Trophoblast cell (in vitro differentiated cells and primary cell): ENCODE results near the gene LBX2.

Experiments
- DNase-seq, 2 donors: peaks; one replicate each; pipeline ENCODE4 v3.0.0-alpha.2; 2016
- H2AFZ ChIP-seq: 2 replicates; pipeline ENCODE4 v1.6.1; 2013; ENCODE audit warnings: low read length, moderate library complexity, mild to moderate bottlenecking; ENCODE audit not compliant: insufficient read depth, poor library complexity
- H2AK5ac ChIP-seq: 2 replicates; pipeline ENCODE4 v1.6.1; 2013; ENCODE audit warnings: mild to moderate bottlenecking, low read length
- H2BK120ac ChIP-seq: 2 replicates; pipeline ENCODE4 v1.6.1; 2013; ENCODE audit warnings: low read length, mild to moderate bottlenecking, moderate library complexity; ENCODE audit not compliant: insufficient read depth, poor library complexity
- H2BK12ac ChIP-seq: 2 replicates; pipeline ENCODE4 v1.6.1; 2013; ENCODE audit warnings: mild to moderate bottlenecking, low read length, moderate library complexity
- H2BK5ac ChIP-seq: 2 replicates; pipeline ENCODE4 v1.6.1; 2013; ENCODE audit warnings: low read length, low read depth, moderate library complexity, mild to moderate bottlenecking; ENCODE audit not compliant: poor library complexity
- H3K14ac ChIP-seq: 2 replicates; pipeline ENCODE4 v1.6.1; 2013; ENCODE audit warnings: mild to moderate bottlenecking, low read length
- H3K18ac ChIP-seq: 2 replicates; pipeline ENCODE4 v1.6.1; 2013; ENCODE audit warnings: mild to moderate bottlenecking, low read length
- H3K23ac ChIP-seq: 2 replicates; pipeline ENCODE4 v1.6.1; 2013; ENCODE audit warnings: low read length
- H3K27ac ChIP-seq: 2 replicates; pipeline ENCODE4 v1.5.1; 2013; ENCODE audit warnings: low read depth, mild to moderate bottlenecking, inconsistent platforms, low read length, moderate library complexity
- H3K27me3 ChIP-seq: 2 replicates; pipeline ENCODE4 v1.6.1; 2013; ENCODE audit warnings: inconsistent platforms, mild to moderate bottlenecking, low read length, moderate library complexity; ENCODE audit not compliant: insufficient read depth
- H3K36me3 ChIP-seq, 2 experiments: 1 replicate in 1 of 2; 2 replicates in 1 of 2; pipeline ENCODE4 v1.6.1; 2013; ENCODE audit warnings: low read length in 2 of 2, mild to moderate bottlenecking in 2 of 2, moderate library complexity in 1 of 2; ENCODE audit not compliant: insufficient read depth in 2 of 2, control insufficient read depth in 1 of 2
- H3K4ac ChIP-seq: 2 replicates; pipeline ENCODE4 v1.6.1; 2013; ENCODE audit warnings: low read depth, mild to moderate bottlenecking, low read length, moderate library complexity
- H3K4me1 ChIP-seq, 2 experiments: 1 replicate in 1 of 2; 2 replicates in 1 of 2; pipeline ENCODE4 v1.6.1; 2013; ENCODE audit warnings: low read length in 2 of 2, mild to moderate bottlenecking in 2 of 2, moderate library complexity in 1 of 2; ENCODE audit not compliant: insufficient read depth in 2 of 2, control insufficient read depth in 1 of 2
- H3K4me2 ChIP-seq: 2 replicates; pipeline ENCODE4 v1.6.1; 2013; ENCODE audit warnings: inconsistent platforms, mild to moderate bottlenecking, low read length, moderate library complexity
- H3K4me3 ChIP-seq: 2 replicates; pipeline ENCODE4 v1.5.1; 2013; ENCODE audit warnings: mild to moderate bottlenecking, low read depth, low read length, inconsistent platforms
- H3K79me1 ChIP-seq: one replicate; pipeline ENCODE4 v1.6.1; 2013; ENCODE audit warnings: low read length
- H3K79me2 ChIP-seq: 2 replicates; pipeline ENCODE4 v1.6.1; 2013; ENCODE audit warnings: low read length, mild to moderate bottlenecking; ENCODE audit not compliant: control insufficient read depth, insufficient read depth, poor library complexity
- H3K9ac ChIP-seq: 2 replicates; pipeline ENCODE4 v1.6.1; 2013; ENCODE audit warnings: mild to moderate bottlenecking, low read length
- H3K9me3 ChIP-seq: 2 replicates; pipeline ENCODE4 v1.6.1; 2013; ENCODE audit warnings: low read depth, mild to moderate bottlenecking, control low read depth, inconsistent platforms, low read length; ENCODE audit not compliant: insufficient read depth
- H4K12ac ChIP-seq: 2 replicates; pipeline ENCODE4 v1.6.1; 2013; ENCODE audit warnings: low read depth, mild to moderate bottlenecking, low read length, moderate library complexity
- H4K8ac ChIP-seq: 2 replicates; pipeline ENCODE4 v1.6.1; 2013; ENCODE audit warnings: low read depth, mild to moderate bottlenecking, low read length, moderate library complexity
- H4K91ac ChIP-seq: one replicate; pipeline ENCODE4 v1.6.1; 2013; ENCODE audit warnings: low read depth, mild to moderate bottlenecking, low read length, moderate library complexity
- WGBS: extraction: QIAGEN DNeasy Blood & Tissue Kit; methylation state at CpG from one replicate; pipeline ENCODE4 v1.1.7; 2013; ENCODE audit warnings: missing lambda C conversion rate; ENCODE audit not compliant: insufficient read length, insufficient coverage; ENCODE audit errors: extremely low coverage; 5-methylcytosine and 5-hydroxymethylcytosine counted together

Gene LBX2

DNA sequence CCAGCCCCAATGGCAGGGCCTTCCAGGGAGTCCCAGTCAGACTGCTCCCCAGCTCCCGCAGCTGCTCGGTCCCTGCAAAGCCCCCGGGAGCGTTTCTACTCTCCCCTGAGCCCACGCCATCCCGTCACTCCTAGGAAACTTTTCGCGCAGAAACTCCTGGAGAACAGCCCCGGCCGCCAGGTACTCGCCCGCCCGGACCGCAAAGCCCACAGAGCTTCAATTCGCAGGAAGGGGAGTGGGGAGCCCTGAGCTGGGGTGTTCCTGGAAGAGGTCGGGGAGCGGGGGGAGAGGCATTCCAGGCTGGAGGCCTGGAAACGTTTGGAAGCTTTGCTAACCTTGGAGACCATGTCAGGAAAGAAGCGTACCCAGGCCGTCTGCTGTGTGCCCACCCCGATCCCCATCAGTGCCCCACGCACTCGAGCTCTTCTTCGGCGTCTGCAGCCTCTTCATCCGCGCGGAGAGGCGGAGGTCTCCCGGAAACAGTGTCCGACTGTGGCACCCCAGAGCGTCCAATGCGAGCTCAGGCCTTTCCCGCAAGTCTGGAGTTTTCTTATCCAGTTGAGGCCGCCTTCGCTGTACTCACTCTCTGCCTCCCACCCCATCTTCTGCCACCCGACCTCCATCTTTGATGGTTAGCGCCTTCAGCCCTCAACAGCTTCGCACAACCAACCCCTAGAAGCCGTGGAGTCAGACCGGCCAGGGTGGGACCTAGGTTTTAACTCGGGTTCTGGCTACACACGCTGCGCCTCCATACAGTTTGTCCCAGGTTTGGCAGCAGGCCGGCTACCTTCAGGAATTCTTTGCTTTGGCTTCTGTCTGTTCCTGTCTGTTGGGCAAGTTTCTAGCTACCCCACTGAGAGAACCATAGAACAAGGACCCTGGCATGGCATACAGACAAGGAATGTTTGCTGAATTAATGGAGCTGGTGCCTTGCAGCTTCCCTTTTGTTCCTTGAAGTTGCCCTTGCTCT lies 4.4 kb upstream of the LBX2 start:
- H3K18ac ChIP-seq, result peak overlapping the region; percentile 28
- H2BK120ac ChIP-seq, result peak overlapping the region; percentile 70
- H3K36me3 ChIP-seq, result peaks cover 8 to 11% of the 10 kb centered on the region in 2 experiments
- peaks cover 51% of the 10 kb centered on the region for H3K27me3 ChIP-seq
- H3K9ac ChIP-seq, result no peak overlapping the region
- peak overlapping the region; percentile 86 for H4K12ac ChIP-seq
- no CpG with 5 or more reads among the region's 45 CpGs for WGBS
- H3K4me2 ChIP-seq, result peak overlapping the region; percentile 87
- H3K4ac ChIP-seq, result peak overlapping the region; percentile 71
- H4K91ac ChIP-seq, result peak overlapping the region; percentile 81
- H3K79me1 ChIP-seq, result peaks cover 28% of the 10 kb centered on the region
- H2AK5ac ChIP-seq, result peak overlapping the region; percentile 42
- peaks cover 16% of the 10 kb centered on the region for H3K79me2 ChIP-seq
- no peak for DNase-seq
- no peak overlapping the region for H3K27ac ChIP-seq
- H2BK5ac ChIP-seq, result no peak overlapping the region
- H2AFZ ChIP-seq, result peak overlapping the region; percentile 30
- peaks cover 2% of the 10 kb centered on the region for H3K9me3 ChIP-seq
- H3K14ac ChIP-seq, result peak overlapping the region; percentile 86
- peak overlapping the region; percentile 4 for H3K4me3 ChIP-seq
- H4K8ac ChIP-seq, result peak overlapping the region; percentile 94
- H2BK12ac ChIP-seq, result no peak overlapping the region
- H3K4me1 ChIP-seq, result peaks cover 23 to 28% of the 10 kb centered on the region in 2 experiments
- H3K23ac ChIP-seq, result no peak overlapping the region

- Histone ChIP-seq H4K12ac (peak overlapping the region; percentile 92), H3K23ac (no peak overlapping the region), H3K4ac (peak overlapping the region; percentile 71), H2BK120ac (peak overlapping the region; percentile 70), H2AFZ (peak overlapping the region; percentile 61), H3K79me2 (peaks cover 14% of the 10 kb centered on the region), H3K18ac (peak overlapping the region; percentile 58), H2BK12ac (peak overlapping the region; percentile 10), H3K27me3 (peaks cover 60% of the 10 kb centered on the region), H2BK5ac (peak overlapping the region; percentile 4), H3K9ac (no peak overlapping the region), H3K14ac (peak overlapping the region; percentile 86), H3K27ac (no peak overlapping the region), H3K79me1 (peaks cover 29% of the 10 kb centered on the region), H3K4me3 (peak overlapping the region; percentile 68), H2AK5ac (peak overlapping the region; percentile 15), H4K91ac (peak overlapping the region; percentile 81), H3K4me2 (peak overlapping the region; percentile 87), H4K8ac (peak overlapping the region; percentile 94), H3K4me1 (peaks cover 32 to 35% of the 10 kb centered on the region in 2 experiments), H3K9me3 (peaks cover 4% of the 10 kb centered on the region), H3K36me3 (peaks cover 8 to 11% of the 10 kb centered on the region in 2 experiments)
- peak; percentile 89 for DNase-seq
- WGBS, result no CpG with 5 or more reads among the region's 67 CpGs
Measured at GRCh38 chr2:74502720-74503505, 3.5 kb upstream of the LBX2 start.

DNA sequence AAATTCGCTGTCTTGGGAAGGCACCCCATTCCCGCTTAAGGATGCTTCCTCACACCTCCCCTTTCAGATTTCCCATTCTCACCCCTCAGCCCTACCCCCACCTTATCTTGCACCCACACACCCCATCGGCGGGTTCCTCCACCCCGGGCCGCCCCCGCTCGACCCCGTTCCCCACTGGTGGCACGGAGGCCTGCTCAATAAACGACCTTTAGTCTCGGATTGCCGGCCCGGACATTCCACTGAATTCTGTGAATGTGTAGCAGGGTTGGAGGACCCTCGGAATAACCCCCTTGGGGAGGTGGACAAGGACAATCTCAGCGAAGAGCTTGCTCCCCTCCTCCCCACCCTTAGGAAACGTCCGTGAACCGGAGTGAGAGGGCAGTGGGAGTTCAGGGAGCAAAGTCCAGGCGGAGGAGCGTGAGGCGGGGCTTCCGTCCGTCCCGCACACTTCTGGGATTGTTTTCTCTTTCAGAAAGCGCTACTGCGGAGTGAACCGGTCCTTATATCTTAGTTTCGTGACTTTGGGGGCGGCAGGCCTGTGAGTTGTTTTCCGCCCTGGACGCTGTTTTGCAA lies 2.8 kb upstream of the LBX2 start:
- Histone ChIP-seq H3K27ac (no peak overlapping the region), H2BK12ac (no peak overlapping the region), H4K91ac (peak overlapping the region; percentile 69), H3K79me1 (peaks cover 24% of the 10 kb centered on the region), H3K4me1 (peaks cover 37 to 40% of the 10 kb centered on the region in 2 experiments), H3K4me3 (peak overlapping the region; percentile 68), H3K27me3 (peaks cover 67% of the 10 kb centered on the region), H4K12ac (peak overlapping the region; percentile 92), H2AFZ (peak overlapping the region; percentile 61), H3K9ac (no peak overlapping the region), H3K9me3 (peaks cover 4% of the 10 kb centered on the region), H3K18ac (peak overlapping the region; percentile 49), H3K4me2 (peak overlapping the region; percentile 87), H2BK5ac (no peak overlapping the region), H3K23ac (no peak overlapping the region), H2AK5ac (no peak overlapping the region), H3K36me3 (peaks cover 8 to 11% of the 10 kb centered on the region in 2 experiments), H3K79me2 (peaks cover 11% of the 10 kb centered on the region), H4K8ac (peak overlapping the region; percentile 94), H2BK120ac (no peak overlapping the region), H3K4ac (no peak overlapping the region), H3K14ac (peak overlapping the region; percentile 86)
- WGBS, result no CpG with 5 or more reads among the region's 32 CpGs
- DNase-seq, result peak in 1 of 2 donors; percentile 50
